HuH-7.5 (cell line): ENCODE measurements around the gene FBXW4.
"Not testable (repeated sequence)": the region's sequence is repeated elsewhere in the genome, so short reads cannot be mapped to it uniquely, and the experiment has no call there.

ENCODE experiments used
- DNase-seq: peaks from one replicate; pipeline ENCODE4 v3.0.0; 2011; ENCODE audit warnings: low spot score

The FBXW4 gene

GRCh38 chr10:101617102-101617823 lies 77.7 kb downstream of the FBXW4 start:
- no peak for DNase-seq

- DNase-seq: no peak
Measured at GRCh38 chr10:101616415-101617101, 78.4 kb downstream of the FBXW4 start.

GRCh38 chr10:101615525-101616116 lies 79.3 kb downstream of the FBXW4 start:
- DNase-seq: no peak

- no peak for DNase-seq
Measured at GRCh38 chr10:101614663-101615524, 80.1 kb downstream of the FBXW4 start.

GRCh38 chr10:101613646-101614045 lies 81.3 kb downstream of the FBXW4 start:
- DNase-seq: no peak

- DNase-seq: no peak
Measured at GRCh38 chr10:101612872-101613271, 82.1 kb downstream of the FBXW4 start.

- no peak for DNase-seq
Measured at GRCh38 chr10:101612086-101612485, 82.9 kb downstream of the FBXW4 start.

GRCh38 chr10:101611096-101611905 lies 83.7 kb downstream of the FBXW4 start:
- no peak for DNase-seq

GRCh38 chr10:101609481-101609880 lies 85.5 kb downstream of the FBXW4 start:
- DNase-seq: no peak

GRCh38 chr10:101607124-101607523 lies 87.8 kb downstream of the FBXW4 start:
- no peak for DNase-seq

- peak; percentile 85 for DNase-seq
Measured at GRCh38 chr10:101602761-101603398, 92.1 kb downstream of the FBXW4 start.

- DNase-seq: no peak
Measured at GRCh38 chr10:101601541-101601940, 93.4 kb downstream of the FBXW4 start.

GRCh38 chr10:101597091-101597900 lies 97.7 kb downstream of the FBXW4 start:
- DNase-seq: no peak

- no peak for DNase-seq
Measured at GRCh38 chr10:101595591-101596433, 99.2 kb downstream of the FBXW4 start.

- DNase-seq: not testable (repeated sequence)
Measured at GRCh38 chr10:101593331-101593730, 101.6 kb downstream of the FBXW4 start.

- no peak for DNase-seq
Measured at GRCh38 chr10:101588879-101589278, 106.1 kb downstream of the FBXW4 start.

- DNase-seq: peak; percentile 97
Measured at GRCh38 chr10:101587725-101588653, 107.0 kb downstream of the FBXW4 start, which contains the start of the genes DPCD and POLL. DPCD (plus strand) TSS chr10:101588321; CDS start chr10:101588337, 16 bp downstream. POLL (minus strand) TSS chr10:101588257; CDS start chr10:101587360, 897 bp downstream.

GRCh38 chr10:101585841-101586240 lies 109.1 kb downstream of the FBXW4 start:
- DNase-seq: no peak
